ENCODE measurements around the gene SLC25A23.
"Not testable (repeated sequence)": the region's sequence is repeated elsewhere in the genome, so short reads cannot be mapped to it uniquely, and the experiment has no call there.

SLC25A23 gene

GRCh38 chr19:6423499-6424194, 35.9 kb downstream of the SLC25A23 start:
- DNase-seq = no peak

- DNase-seq = no peak
These were observed 38.2 kb downstream of the SLC25A23 start for GRCh38 chr19:6421075-6422014.

- DNase-seq = no peak
These were observed 41.0 kb downstream of the SLC25A23 start for GRCh38 chr19:6418562-6418932.

DNA sequence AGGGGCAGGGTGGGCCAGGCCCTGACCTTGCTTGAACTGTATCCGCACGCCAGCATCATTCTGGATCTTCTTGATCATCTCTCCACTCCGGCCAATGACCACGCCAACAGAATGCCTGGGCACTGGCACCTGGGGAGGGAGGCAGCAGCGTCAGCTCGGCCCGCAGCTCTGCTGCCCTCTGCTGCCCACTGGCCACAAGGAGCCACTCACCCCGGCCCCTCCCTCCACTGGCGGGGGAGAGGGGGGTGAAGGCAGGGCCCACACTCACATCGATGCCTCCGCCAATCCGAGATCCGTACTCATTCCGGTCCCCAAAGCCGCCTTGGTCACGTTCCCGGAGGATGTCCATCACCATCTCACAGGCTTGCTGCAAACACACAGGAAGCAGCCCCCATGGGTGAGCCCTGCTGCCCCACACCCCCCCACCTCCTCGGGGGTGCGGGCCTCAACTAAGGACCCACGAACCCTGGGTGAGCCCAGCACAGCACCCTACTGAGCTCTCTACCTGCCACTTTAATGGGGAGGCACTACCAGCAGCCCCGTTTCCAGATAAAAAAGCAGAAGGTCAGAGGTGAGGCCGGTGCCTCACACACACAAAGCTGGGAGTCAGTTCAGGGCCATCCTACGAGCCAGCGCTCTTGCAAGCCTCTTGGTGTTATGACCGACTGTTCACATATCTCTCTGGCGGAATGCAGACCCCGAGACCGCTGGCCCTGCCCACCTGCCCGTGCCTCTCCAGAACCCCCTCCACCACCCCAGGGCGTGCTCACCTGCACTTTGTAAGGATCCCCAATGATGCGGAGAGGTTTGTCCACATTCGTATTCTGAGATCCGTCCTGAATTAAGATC, 41.7 kb downstream of the SLC25A23 start:
- no peak for DNase-seq

DNA sequence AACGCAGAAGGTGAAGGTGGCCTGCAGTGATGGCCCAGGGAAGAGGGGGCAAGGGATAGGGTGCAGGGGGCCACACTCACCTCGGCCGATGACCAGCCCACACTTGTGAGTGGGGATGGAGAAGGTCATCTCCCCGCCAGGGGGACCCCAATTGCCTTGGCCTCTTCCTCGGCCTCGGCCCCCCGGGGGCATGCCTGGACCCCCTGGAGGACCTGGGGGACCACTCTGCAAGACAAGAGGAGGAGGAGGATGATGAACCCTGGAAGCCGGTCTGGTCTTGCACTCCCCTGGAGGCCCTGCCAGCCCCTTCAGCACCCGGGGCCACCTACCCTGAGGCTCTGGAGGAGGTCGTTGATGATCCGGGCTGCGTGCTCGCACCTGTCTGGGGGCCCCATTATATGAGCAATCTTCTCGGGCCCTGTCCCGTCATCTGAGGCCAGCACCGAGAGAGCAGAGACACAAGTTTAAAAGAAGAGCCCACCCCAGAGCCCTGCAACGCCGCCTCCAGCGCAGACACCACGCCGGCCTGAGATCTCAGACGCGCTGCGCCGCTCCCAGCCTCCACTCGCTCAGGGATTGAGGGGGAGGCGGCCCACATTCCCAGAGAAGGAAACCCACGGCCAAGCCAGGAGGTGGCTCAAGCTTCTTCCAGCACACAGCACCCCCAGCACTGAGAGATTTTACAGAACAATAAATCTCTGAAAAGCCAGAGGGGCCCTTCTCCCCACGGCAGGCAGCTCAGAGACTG, 42.8 kb downstream of the SLC25A23 start:
- DNase-seq = no peak

DNA sequence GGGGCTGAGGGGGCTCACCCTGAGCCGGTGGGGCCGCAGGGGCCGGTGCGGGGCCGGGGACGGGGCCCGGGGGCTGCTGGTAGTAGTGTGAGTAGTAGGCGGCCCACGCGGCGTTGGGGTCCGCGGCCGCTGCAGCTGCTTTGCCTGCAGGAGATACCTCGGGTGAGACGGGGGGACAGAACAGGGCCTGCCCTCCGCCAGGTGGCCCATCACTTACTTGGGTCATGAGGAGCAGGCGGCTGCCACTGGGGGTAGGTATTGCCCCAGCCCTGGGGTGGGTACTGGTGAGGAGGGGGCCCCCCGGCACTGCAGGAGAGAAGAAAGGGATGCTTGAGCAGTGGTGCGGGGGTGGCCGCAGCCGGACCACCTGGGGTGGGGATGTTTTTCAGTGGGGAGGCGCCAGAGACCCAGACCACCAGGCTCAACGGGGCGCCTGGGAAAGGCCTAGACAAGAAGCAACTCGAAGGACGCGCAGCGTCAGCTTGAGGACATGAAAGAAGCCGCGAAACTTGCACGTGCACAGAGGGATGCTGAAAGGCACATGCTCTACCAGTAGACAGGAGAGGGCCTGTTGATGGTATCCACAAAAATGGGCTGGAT, 43.9 kb downstream of the SLC25A23 start:
- no peak for DNase-seq

GRCh38 chr19:6414793-6415590, 44.6 kb downstream of the SLC25A23 start:
- DNase-seq = no peak

DNA sequence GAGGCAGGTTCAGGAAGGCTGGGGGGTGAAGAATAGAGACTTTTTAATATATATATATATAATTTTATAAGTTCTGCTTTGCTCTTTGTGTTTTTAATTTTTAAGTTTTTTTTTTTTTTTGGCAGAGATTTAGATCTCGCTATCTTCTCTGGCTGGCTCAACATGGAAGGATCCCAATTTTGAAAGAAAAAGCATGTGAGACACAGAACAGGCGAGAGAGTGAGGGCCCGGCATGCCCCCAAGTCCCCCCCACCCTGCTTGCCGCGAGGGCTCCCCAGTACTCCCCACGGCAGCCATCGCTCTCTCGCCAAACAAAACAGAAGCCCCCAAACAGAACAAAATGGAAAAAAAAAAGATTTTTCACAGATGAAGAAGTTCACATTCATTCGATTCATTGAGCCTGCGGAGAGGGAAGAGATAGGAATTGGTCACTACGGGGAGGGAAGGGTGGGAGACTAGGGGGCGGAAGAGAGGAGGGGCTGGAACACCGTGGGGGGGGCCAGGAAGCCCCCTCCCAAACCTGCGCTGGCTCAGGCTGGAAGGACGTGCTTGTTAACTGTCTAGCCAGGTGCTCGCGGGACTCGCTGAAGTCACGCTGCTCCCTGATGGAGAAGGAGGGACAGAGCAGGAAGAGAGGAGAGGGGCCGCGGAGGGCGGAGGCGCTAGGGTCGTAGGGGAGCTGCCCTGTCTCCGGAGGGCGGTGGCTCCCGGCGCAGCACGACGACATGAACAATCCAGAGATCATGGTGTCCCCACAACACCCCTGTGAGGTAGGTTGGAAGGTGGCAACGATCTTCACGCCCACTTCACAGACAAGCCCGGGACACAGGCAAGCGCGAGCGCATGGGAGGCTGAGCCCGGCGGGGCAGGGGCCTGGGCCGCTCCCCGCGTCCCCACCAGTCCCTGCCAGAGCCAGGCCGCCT, 45.6 kb downstream of the SLC25A23 start:
- no peak for DNase-seq

DNA sequence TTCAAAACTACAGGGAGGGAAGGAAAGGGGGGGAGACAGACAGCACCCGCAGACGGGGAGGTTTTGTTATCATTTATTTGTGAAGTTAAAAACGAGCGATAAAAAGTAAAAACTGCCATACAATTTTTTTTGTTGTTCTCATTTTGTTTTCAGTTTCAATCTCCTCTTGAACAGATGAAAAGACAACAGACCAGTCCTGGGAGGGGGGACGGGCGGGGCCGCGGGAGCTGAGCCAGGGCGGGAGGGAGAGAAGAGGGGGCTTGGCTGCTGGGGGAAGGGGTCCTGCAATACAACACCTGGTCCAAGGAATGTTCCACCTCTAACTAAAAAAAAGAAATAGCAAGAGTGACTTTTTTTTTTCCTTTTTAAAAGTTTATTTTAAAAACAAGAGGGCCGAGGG, 46.3 kb downstream of the SLC25A23 start:
- no peak for DNase-seq

DNA sequence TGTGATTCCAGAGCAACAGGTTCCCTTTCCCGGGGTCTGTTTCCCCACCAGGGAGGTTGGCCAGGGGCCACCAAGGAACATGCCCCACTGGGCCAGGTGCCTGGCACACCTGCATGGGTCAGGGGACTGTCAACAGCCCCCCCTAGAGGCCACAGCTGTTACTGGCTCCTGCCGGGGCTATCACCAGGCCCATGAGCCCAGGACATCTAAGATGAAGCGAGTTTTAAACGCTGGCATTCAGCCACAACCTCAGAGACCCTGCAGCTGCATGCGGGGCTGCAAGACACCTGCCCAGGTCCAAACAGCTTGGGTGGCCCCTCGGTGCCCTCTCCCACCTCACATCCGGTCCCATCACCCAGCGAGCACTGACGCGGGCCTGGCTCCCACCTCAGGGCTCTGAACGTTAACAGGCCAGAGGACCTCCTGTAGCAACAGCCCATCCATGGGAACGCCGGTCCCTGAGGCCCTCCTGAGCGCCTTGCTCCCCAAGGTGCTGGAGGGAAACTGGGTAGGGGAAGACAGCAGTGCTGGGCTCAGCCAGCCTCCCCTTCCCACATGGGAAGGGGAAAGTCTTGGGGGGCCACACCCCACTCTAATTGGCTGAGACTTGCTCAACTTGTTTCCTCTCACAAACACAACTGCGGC, 47.0 kb downstream of the SLC25A23 start:
- no peak for DNase-seq

DNA sequence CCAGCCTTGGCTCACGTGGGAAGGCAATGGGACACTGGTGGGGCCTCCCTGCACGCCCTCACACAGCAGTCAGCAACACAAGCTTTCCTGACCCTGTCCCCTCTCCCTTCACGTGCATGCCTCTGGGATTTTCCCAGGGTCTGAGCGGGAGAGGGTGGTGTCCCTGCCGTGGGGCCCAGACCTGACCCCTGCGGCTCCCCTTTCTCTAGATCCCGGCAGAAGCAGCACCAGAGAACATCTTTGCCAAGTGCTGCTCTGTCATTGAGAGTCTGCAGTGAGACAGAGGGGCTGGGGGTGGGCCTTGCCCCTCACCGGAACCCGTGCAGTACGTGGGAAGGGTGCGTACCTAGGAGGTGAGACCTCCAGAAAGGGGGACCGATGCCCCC, 47.5 kb downstream of the SLC25A23 start:
- DNase-seq = no peak

DNA sequence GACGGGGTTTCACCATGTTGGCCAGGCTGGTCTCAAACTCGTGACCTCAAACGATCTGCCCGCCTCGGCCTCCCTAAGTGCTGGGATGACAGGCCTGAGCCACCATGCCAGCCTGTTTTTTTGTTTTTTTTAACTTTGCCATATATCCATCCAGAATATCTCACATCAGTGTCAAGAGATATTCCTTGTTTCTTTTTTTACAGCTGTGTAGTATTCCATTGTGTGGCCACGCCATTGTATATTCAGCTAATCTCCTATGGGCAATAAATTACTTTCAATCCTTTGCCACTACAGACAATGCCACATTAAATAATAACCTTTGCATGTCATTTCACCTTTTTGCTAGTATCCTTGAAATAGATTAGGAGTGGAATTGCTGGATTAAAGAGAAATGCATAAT, 50.2 kb downstream of the SLC25A23 start:
- DNase-seq = no peak

- no peak for DNase-seq
These were observed 53.2 kb downstream of the SLC25A23 start for GRCh38 chr19:6406401-6406800.

- DNase-seq = peak; percentile 1
These were observed 56.6 kb downstream of the SLC25A23 start for GRCh38 chr19:6402837-6403608.

DNA sequence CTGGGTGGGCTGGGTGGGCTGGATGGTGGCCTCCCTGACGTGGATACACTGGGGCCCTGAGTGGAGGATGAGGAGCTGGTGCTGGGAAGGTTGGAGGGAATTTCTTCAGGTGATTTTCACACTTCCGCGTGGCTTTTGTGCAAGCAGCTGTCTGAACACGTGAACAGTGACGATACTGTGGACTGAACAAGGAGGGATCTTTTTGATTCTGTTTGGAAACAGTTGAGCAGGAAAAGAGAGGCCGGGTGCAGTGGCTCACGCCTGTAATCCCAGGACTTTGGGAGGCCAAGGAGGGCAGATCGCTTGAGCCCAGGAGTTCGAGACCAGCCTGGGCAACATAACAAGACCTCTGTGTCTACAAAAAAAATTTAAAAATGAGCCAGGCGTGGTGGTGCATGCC, 57.5 kb downstream of the SLC25A23 start:
- DNase-seq = no peak

DNA sequence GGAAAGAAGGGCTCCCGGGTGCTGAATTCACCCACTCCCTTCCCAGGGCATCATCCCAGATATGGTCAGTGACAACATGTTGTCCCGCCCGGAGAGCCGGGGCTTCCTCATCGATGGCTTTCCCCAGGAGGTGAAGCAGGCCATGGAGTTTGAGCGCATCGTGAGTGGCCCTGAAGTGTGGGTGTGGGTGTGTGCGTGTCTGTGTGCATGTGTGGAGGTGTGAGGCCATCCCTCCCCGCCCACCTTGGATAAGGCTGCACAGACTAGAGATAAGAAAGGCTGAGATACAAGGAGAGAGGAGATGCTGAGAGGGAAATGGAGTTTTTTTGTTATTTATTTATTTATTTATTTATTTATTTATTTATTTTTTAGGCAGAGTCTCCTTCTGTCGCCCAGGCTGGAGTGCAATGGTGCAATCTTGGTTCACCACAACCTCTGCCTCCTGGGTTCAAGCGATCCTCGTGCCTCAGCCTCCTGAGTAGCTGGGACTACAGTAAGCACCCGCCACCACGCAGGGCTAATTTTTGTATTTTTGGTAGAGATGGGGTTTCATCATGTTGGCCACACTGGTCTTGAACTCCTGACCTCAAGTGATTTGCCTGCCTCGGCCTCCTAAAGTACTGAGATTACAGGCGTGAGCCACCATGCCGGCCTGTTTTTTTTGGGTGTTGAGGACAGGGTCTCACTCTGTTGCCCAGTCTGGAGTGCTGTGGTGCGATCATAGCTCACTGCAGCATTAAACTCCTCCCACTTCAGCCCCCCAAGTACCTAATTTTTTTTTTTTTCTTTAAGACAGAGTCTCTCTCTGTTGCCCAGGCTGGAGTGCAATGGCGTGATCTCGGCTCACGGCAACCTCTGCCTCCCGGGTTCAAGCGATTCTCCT, 59.3 kb downstream of the SLC25A23 start:
- DNase-seq = not testable (repeated sequence)

DNA sequence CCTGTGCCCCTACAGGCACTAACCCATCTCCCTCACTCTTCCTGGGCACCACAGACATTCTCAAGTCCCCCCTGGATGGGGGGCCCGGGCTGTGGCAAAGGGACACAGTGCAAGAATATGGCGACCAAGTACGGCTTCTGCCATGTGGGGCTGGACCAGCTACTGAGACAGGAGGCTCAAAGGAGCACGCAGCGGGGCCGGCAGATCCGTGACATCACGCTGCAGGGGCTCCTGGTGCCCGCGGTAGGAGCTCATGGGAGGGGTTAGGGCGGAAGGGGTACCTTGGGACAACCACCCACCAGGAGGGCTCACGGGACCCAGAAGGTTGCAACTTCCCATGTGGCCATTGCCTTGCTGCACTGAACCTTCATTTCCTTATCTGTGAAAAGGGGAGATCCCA, 63.3 kb downstream of the SLC25A23 start:
- DNase-seq = no peak

GRCh38 chr19:6394831-6395230, 64.8 kb downstream of the SLC25A23 start:
- no peak for DNase-seq
